ENCODE measurements around the gene POR. TPM values are rescaled to one million over a fixed set of nuclear protein-coding genes. Genes with fewer than 3 reads are reported as not detected.

POR gene
- total and polyA plus RNA-seq, 2 of the 8 experiments (the other 6 are each of a cell fraction or from before 2014, with no cell fraction given), result 98.7 to 144 TPM

GRCh38 chr7:75870557-75871161 is 44.3 kb upstream of the POR start (continued):
- TF ChIP-seq HDAC6 (IDR thresholded peaks at IDR 0.05; ENCODE audit: low read depth, low read length), result no peak
- no peak for TF ChIP-seq CBX8 (IDR thresholded peaks at IDR 0.05; ENCODE audit: borderline replicate concordance, low read depth, low read length)
- no peak for TF ChIP-seq RNF2 (IDR thresholded peaks at IDR 0.05; ENCODE audit: borderline replicate concordance, low read depth, low read length, missing control alignments, poor library complexity, severe bottlenecking)
- TF ChIP-seq JUND (IDR thresholded peaks at IDR 0.05; ENCODE audit: low read length), result no peak
- TF ChIP-seq BACH1 (IDR thresholded peaks at IDR 0.05; ENCODE audit: low read length), result no peak
- no peak for TF ChIP-seq GTF2F1 (IDR thresholded peaks at IDR 0.05; ENCODE audit: borderline replicate concordance, low read depth, low read length)
- TF ChIP-seq RFX5 (IDR thresholded peaks at IDR 0.05; ENCODE audit: borderline replicate concordance, low read depth, low read length), result no peak
- TF ChIP-seq SAP30 (IDR thresholded peaks at IDR 0.05; ENCODE audit: insufficient read depth, insufficient replicate concordance, low read length), result no peak
